Femur (tissue), 1 donor: ENCODE measurements around the gene CDH4.

Experiments used
- DNase-seq: peaks from one replicate; pipeline ENCODE4 v3.0.0-alpha.2; 2017

The CDH4 gene

DNA sequence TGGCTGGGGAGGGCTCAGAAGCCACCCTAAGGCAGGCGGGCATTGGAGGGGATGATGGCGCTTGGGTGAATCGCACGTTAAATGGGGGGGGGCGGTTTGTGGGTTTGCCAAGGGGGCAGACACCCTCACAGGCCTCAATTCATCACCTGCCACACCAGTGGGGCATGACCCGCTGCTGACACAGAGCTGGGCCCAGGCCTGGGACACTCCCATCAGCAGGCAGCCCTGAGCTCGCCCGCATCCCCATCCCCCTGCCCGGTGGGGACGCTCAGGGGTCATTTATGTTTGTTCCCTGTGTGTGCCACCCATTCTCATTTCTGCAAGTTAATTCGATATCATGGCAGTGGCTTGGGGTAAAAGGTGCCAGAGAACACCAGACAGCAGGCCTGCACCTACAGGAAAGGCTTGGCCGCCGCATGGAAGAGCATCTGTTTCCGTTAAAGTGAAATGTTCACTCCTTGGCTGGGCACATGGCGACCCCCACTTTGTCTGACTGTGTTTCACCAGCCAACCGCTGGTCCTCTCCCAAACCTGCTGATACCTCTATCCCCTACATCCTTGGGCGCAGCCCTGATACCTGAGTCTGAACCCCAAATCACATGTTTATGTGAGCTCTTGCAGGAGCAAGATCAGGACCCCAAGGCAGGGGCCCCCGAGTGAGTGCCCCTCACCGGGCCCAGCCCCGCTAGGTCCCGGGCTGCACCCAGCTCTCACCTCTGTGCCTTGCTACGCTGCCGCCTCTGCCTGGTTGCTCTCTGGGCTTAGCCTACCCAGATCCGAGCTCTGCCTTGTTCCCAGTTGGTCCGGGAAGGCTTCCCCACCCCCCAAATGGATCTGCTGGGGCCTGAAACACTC, 564.8 kb downstream of the CDH4 start:
- DNase-seq, result no peak

DNA sequence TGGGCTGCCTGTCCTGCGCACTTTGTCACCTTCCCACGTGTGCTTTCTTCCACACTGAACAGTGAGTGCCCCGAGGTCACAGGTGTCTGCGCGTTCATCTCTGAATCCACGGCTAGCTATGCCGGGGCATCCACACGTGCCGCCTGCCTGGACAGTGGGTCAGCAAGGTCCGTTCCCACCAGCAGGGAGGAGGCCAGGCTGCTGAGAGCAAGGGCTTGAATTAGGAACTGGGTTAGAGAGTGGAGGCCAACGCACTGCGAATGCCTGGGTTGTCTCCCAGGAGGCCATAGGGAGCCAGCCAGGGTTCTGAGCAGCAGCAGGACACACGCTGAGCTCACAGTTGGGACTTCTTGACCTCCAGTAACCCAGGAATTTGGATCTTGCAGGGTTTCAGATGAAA, 565.5 kb downstream of the CDH4 start:
- DNase-seq, result no peak

DNA sequence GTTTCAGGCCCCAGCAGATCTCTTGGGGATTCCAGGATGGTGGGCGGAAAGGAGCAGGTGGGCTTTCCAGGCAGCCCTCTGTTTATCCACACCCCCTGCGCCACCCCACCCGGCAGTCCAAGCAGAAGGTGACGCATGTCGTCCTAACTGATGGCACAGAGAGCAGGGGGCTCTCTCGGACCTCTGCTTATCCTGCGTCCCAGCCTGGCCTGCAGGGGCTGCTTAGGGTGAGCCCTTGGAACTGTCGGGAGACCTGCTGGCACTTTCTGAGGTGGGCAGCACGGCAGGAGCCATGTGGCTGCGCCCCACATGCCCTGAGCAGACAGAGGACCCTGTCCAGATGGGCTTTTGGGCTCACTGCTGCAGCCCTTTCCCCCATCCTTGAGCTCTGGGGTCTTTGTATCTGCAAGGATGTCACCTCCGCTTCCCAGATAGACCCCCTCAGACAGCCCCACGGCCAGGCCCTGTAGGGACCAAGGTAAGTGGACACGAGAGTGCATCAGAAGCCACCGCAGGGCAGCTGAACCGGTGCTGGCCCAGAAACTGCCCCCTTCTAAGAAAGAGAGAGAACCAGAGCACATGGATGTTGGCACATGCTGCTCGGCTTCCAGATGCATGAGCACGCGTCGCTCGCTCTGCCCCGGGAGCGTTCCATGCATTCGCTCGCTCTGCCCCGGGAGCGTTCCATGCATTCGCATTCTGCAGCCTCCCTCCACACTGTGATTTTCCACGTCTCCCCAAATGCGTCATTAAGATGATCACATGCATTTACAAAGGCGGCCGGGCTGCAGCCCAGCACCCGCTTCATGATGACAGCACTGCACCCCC, 566.9 kb downstream of the CDH4 start:
- DNase-seq, result no peak

DNA sequence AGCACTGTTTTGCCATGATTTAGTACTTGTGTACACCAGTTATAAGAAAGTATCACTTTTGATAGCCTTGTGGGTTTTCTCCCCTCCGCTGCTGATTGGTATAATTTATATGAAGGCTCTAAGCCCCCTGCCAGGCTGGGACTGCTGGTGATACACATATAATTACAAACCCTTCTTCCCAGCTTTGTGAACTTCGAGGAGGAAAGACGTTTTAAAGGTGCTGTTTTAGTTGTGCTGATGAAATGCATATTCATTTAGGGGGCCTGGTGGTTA, 567.4 kb downstream of the CDH4 start:
- DNase-seq, result no peak

DNA sequence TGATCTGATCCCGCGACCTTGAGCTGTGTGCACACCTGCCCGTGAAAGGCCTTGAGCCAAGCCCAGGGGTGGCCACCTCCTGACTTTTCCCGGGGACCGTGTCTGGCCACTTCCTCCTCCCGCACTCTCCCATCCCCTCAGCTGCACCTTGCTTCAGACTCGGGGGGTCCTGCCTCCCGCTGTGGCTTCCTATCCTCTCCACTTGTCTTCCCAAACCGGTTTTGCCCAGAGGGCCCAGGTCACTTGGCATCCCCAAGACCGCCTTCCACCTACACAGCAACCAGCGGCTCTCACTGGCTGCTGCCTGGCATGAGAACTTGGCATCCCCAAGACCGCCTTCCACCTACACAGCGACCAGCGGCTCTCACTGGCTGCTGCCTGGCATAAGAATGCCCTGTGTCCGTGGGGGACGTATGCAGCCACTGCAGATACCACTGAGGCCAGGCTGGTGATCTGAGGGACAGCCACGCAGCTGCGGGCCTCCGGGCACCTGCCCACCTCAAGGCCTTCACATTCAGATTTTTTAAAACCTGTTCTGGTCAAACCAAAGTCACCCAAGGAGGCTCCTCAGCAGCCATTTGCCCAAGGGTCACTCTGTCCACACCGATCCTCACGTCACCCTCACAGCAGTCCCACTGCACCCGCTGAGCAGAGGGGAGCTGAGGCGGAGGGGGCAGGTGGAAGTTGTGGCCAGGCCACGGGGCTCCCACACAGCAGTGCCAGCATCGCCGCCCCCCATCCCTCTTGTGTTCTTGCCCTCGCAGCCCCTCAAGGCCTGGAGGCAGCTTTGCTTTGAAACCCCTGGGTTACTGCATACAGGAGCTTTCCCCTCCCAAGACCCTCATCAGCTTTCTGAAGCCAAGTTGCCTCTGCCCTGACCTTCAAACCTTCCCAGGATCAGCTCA, 568.1 kb downstream of the CDH4 start:
- DNase-seq, result no peak

DNA sequence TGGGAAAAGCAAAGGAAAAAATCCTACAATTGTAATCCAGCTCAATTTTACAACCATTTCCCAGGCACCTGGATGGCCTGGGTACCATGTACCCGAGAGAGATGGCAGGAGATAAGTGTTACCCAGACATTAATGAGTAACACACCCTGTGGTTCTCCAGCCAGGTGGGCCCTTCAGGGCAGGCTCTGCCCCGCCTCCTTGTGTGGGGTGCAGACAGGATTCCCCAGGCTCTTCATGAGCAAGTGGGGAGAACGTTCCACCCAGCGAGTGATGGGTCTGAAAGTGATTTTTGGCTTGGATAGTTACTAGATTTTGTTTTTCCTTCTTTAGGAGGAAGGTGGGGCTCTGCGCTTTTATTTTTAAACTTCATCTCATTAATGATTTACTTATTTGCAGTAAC, 569.7 kb downstream of the CDH4 start:
- no peak for DNase-seq

DNA sequence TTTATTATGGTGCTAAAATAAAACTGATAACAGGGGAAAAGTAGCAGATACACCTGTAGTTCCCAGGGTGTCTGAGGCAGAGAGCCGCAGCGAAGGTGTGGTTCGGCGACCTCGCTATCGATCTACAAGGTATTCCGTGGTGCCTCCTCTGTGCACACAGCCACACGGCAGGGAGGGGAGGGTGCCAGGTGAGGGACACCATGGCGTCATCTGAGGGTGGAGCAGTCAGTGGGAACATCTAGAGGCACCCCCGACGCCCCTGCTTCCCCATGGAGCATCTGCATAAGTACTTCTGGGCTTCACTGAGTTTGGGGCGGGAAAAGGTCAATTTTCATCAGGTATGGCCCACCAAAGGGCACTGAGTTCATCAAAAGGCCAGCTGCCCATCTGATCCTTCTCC, 570.3 kb downstream of the CDH4 start:
- no peak for DNase-seq

DNA sequence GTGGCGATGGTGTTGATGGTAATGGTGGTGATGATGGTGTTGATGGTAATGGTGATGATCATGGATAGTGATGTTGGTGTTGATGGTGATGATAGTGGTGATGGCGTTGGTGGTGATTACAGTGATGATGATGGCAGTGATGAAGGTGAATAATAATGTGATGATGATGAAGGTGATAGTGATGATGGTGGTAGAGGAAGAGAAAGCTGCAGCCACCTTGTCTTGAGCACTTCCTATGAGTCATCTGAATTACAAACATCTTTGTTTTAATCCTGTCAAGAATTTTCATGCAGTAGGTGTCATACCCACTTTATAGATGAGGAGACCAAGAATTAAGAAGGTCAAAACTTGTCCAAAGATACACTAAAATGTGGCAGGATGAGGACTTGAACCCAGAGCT, 571.2 kb downstream of the CDH4 start:
- DNase-seq, result no peak

DNA sequence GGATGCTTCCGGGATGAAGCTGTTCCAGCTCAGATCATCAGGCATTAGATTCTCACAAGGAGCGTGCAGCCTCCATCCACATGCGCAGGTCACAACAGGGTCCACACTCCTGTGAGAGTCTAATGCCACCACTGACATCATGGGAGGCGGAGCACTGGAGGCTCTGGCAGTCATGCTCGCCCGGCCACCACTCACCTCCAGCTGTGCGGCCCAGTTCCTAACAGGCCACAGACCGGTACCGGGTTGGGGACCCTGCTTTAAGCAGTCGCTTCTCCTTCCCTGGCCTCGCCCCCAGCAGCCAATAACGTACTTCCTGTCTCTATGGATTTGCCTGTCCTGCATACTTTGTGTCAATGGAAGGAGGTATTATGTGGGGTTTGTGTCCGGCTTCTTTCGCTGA, 576.8 kb downstream of the CDH4 start:
- no peak for DNase-seq

DNA sequence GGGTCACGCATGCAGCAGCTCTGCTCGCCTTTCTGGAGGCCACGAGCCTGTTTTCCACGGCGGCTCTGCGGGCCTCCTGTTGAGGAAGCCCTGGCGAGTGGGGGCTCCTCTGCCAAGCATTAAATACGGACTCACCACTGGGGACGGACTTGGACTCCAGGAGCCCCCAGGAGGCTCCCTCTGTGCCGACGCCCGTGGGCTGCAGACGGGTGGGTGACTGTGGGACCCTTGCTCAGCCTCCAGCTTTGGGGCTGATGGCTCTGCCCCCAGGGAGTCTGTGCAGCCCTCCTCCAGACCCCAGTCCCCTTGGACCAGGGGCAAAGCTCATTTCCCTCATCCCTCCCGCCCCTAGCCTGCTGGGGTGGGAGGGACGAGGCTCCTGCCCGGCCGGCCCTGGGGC, 577.5 kb downstream of the CDH4 start:
- no peak for DNase-seq

DNA sequence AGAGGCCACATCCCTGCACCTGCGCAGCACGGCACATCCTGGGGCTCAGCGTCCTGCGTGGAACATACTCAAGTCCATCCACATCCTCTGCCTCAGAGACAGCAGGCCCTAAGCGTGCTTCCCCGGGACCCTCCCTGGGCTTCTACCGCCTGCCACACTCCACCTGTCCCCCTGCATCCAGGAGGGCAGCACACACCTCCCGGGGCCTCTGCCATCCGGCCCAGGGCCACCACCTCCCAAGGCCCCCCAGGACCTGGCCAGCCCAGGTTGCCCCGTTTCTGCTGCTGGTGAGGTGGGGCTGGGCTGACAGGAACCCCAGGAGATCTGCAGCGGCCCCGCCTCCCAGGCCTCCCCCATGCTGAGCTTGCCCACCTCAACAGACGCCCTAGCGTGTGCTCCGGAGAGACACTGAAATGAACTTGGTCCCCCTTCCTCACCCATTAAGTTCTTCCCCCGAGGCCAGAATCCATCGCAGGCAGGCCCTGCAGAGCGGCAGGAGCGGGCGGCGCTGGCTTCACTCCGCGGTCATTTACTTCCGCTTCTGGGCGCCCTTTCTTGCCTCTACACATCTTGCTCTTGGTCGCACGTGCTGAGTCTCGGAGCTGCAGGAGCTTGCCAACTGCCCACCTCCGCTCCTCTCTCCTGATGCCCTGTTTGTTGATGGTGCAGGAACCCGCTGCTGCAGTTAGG, 578.3 kb downstream of the CDH4 start:
- no peak for DNase-seq

DNA sequence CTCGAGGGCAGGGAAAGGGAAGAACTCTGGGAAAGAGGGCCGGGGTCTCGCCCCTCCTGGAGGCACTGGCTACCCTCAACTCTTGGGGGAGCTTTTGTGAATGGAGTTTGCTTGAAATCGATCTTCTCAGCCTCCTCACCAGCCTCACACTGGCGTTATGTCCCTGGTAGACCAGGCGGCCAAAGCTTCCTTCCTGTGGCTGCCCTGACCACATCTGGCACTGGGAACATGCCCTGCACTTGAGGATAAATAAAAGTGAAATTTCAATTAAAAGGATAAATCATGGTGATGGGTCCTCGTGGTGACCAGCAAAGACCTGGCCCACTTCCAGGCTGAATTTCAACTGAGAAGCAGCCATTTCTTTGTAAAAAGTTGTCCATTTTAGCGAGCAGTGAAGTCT, 578.9 kb downstream of the CDH4 start:
- no peak for DNase-seq

DNA sequence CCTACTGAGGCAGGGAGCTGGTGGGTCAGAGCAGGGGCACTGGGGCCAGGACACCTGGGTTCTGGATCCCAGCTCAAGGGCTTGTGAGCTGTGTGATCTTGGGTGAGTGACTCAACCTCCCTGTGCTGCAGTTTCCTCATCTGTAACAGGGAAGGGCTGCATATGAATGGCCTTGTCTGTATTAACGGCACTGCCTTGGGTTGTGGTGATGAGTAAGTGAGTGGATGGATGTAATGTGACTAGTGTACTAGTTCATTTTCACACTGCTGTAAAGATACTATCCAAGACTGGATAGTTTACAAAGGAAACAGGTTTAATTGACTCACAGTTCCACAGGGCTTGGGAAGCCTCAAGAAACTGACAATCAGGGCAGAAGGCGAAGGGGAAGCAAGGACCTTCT, 580.1 kb downstream of the CDH4 start:
- no peak for DNase-seq

DNA sequence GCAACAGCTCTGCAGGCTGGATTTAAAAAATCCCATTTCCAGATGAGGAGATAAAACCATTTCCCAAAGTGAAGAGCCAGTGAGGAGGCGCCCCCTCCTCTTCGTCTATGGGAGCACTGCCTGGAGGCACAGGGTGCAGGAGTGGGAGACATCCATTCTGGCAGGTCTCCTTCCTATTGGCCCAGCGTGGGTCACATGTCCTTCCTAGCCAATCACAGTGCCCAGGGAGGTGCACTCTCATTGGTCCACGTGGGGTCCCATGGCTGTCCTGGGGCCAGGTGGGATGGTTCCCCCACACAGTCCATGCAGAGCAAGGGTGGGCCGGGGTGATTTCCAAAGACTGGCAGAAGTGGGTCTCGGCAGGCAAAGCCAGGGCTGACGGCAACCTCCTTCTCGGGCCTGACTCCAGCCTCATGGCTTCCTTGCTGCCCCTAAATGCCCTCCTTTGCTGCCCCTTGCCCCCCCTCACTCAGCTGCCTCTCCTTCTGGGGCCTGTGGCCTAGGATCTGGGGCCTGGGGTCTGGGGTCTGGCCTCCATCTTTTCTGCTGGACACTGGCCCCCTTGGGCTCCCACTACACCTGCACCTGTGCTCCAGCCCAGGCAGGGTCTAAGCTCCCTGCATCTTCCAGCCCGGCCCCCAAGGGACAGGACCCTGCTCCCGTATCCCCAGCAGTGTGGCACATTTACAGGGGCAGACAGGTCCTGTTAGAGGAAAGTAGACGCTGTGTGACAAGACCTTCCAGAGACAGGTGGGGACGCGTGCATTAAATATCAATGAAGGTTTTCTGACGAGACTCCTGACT, 581.9 kb downstream of the CDH4 start:
- DNase-seq, result no peak

DNA sequence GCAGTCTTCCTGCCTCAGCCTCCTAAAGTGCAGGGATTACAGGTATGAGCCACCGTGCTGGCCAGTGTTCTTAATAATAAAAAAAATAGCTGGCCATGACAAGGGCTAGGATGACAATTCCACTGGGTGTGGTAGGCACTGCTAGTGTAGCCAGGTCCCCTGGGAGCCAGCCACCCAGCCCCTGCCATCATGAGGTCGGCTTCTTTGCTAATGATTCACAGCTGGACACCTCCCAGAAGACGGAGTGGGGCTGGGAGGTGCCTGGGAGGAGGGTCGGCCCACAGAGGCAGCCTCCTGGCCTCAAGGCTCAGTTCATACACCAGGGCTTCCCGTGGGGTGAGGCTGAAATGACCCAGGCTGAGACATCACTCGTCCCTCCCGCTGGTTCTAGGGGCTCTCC, 583.2 kb downstream of the CDH4 start:
- DNase-seq, result no peak

DNA sequence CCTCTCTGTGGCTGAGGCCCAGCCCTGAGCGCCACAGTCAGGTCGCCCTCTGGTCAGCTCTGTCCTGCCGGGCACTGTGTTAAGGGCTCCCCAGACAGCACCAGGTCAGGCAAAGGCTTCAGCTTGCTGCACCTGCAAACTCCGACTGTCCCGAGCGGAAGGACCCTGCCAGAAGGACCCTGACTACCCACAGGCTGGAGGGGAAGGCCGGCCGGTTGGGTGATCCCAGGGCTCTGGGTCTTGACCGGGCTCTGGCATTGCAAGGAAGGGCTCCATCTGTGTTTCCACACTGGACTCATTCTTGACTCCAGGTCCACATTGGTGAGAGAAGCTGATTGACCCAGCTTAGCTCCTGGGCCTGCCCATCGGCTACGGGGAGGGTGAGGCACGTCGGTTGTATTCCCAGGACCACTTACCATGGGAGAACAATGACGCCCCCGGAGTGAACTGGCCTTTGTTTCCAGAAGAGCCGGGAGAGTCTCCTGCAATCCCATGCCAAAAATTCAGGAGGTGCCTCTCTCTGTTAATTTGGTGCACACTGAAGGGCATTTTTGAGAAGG, 583.8 kb downstream of the CDH4 start:
- no peak for DNase-seq

DNA sequence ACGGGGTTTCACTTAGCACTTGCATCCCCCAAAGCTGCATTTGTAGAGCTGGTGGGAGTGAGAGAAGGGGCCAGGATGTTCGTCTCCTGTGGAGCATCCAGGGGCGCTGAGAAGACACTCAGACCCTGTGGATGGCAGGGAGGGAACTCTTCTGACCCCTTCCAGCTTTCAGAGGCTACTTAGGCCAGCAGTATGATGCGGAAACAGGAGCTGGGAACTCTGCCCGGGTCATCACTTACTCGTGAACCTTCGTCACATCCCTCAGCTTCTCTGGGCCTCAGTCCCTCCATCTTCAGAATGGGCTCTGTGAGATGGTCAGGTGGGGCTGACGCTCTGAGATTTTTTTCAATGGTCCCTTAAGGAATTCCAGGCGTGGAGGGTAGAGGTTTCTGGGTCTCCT, 585.1 kb downstream of the CDH4 start:
- DNase-seq, result no peak

DNA sequence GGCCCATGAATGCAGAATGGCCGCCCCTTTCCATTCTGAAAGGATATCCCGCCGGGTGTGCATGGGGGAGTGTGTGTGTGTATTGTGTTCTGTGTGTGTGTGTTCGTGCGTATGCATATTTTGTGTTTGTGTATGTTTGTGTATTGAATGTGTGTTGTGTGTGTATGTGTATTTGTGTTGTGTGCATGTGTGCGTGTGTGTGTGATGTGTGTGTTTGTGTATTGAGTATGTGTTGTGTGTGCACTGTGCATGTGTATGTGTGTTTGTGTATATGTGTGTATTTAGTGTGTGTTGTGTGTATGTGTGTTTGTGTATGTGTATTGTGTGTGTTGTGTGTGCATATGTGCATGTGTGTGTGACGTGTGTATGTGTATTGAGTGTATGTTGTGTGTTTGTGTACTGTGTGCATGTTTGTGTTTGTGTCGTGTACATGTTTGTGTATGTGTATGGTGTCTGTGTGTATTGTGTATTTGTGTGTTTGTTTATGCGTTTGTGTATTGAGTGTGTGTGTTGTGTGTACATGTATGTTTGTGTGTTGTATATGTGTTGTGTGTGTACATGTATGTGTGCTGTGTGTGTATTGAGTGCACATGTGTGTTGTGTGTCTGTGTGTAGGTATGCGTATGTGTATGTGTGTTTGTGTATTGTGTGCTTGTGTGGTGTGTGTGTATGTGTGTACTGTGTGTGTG, 587.3 kb downstream of the CDH4 start:
- DNase-seq, result no peak

DNA sequence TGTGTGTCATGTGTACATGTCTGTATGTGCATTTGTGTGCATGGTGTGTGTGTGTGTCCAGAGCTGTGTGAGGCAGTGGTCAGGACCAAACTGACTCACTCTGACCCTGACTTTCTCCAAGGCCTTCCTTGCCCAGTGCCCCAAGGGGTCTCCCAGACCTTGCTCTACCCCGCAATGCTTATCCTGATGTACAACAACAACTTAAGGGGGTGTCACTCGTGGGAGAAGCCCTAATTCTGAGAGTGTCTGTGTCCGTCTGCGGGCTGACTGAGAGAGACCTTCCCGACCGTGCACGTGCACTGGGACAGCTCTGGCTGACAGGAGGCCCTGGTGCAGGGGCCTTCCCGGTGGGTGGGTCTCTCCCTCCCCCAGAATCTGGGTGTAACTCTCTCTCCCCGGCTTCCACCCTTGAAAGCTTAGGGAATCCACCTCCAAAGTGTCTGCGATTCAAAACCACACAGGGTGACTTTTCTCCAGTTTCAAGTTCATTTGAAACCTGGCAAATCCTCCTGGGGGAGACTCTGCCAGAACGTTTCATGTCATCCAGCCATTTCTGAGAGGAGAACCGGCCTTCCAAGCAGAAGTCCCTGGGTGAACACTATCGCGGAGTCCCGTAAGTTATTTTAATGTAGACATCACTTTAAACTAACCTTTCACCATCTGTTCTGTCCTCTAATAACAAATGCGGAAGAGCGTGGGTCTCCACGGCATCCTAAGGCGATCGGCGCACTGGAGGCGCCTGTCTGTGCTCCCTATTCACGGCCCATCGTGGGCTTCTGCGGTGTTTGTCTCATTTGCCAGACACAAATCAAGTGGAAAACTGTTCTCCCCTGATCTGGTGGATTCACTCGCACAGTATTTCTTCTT, 588.1 kb downstream of the CDH4 start:
- no peak for DNase-seq
